K562 (cell line): ENCODE results near the gene TULP1. TPM values are rescaled to one million over a fixed set of nuclear protein-coding genes. Genes with fewer than 3 reads are reported as not detected.

Experiments
- EP400 ChIP-seq: fragments of 450-650 bp; IDR thresholded peaks from 2 replicates; pipeline ENCODE4 v1.6.1; 2017; ENCODE audit warnings: antibody characterized with exemption, mild to moderate bottlenecking, moderate library complexity
- ERF ChIP-seq: fragments of 450-650 bp; formaldehyde crosslinking; IDR thresholded peaks from 2 replicates; pipeline ENCODE4 v1.4.0; 2020; ENCODE audit warnings: mild to moderate bottlenecking, mixed read lengths
- IRF2 ChIP-seq: sonication (generic); formaldehyde crosslinking; IDR thresholded peaks from 2 replicates; pipeline ENCODE4 v1.8.1; 2022; ENCODE audit warnings: mild to moderate bottlenecking, missing genetic modification reagents
- MBD1 ChIP-seq: fragments of 250-450 bp; sonication (Bioruptor Pico); IDR thresholded peaks from 2 replicates; pipeline ENCODE4 v1.8.0; 2022; ENCODE audit warnings: inconsistent platforms
- MLX ChIP-seq, 2 experiments: fragments of 450-650 bp in 1 of 2; sonication (generic) in 1 of 2; formaldehyde crosslinking; conservative IDR thresholded peaks; 2 replicates each; pipeline versions ENCODE4 v1.4.0 to v1.8.1; 2020 to 2022; ENCODE audit warnings: mild to moderate bottlenecking in 1 of 2, missing genetic modification reagents in 1 of 2
- MNT ChIP-seq, 2 experiments: fragments of 450-650 bp; conservative IDR thresholded peaks; 2 replicates each; pipeline ENCODE4 v1.6.1; 2017; ENCODE audit warnings: mild to moderate bottlenecking in 2 of 2, moderate library complexity in 2 of 2
- NCOA6 ChIP-seq: fragments of 450-650 bp; IDR thresholded peaks from 2 replicates; pipeline ENCODE4 v1.6.1; 2017; ENCODE audit warnings: mild to moderate bottlenecking
- SAFB2 ChIP-seq: fragments of 200-400 bp; formaldehyde crosslinking; IDR thresholded peaks from 2 replicates; pipeline ENCODE4 v1.6.1; 2018; ENCODE audit warnings: borderline replicate concordance, low read length, low read depth, moderate library complexity; ENCODE audit not compliant: severe bottlenecking
- SFPQ ChIP-seq: fragments of 200-400 bp; formaldehyde crosslinking; IDR thresholded peaks from 2 replicates; pipeline ENCODE4 v1.6.1; 2017; ENCODE audit warnings: mild to moderate bottlenecking, low read depth, low read length, moderate library complexity
- TARDBP ChIP-seq: fragments of 450-650 bp; IDR thresholded peaks from 2 replicates; pipeline ENCODE4 v1.6.1; 2016
- WHSC1 ChIP-seq: IDR thresholded peaks from one replicate; pipeline ENCODE4 v1.6.1; 2012; ENCODE audit warnings: low read length, control low read depth, inconsistent platforms
- ZNF551 ChIP-seq: fragments of 250-450 bp; sonication (Bioruptor Pico); IDR thresholded peaks from 2 replicates; pipeline ENCODE4 v1.5.0; 2021; ENCODE audit warnings: mild to moderate bottlenecking, moderate library complexity
- ZNF57 ChIP-seq: fragments of 450-650 bp; formaldehyde crosslinking; IDR thresholded peaks from 2 replicates; pipeline ENCODE4 v1.4.0; 2020; ENCODE audit warnings: mild to moderate bottlenecking, moderate library complexity
- ZNF639 ChIP-seq, 2 experiments: fragments of 200-800 bp in 1 of 2; sonication (Bioruptor generic) in 1 of 2; sonication (generic) in 1 of 2; formaldehyde crosslinking in 1 of 2; IDR thresholded peaks in 1 of 2; conservative IDR thresholded peaks in 1 of 2; 2 replicates each; pipeline versions ENCODE4 v1.5.0 to v1.6.1; 2016 to 2020; ENCODE audit warnings: missing compliant biosample characterization in 1 of 2, missing genetic modification characterization in 1 of 2, missing genetic modification reagents in 1 of 2
- ZNF764 ChIP-seq: fragments of 250-450 bp; sonication (Bioruptor Pico); IDR thresholded peaks from 2 replicates; pipeline ENCODE4 v1.4.0; 2020; ENCODE audit warnings: low read depth, mild to moderate bottlenecking, moderate library complexity
- polyA plus RNA-seq, 8 experiments: library from polyadenylated mRNA; depleted of rRNA in 4 of 8; stranded (reverse) in 5 of 8; unstranded in 3 of 8; fragments of >200 nt; fragmentation: Nextera tagmentation in 2 of 8; fragmentation: Illumina TruSeq in 1 of 8; extraction: Ambion mirVana in 2 of 8; extraction: Trizol in 1 of 8; gene quantifications; 2 replicates each; pipeline versions ENCODE4 v1.2.1 to v1.2.3, GENCODE V29; 2011 to 2014; ENCODE audit warnings: inconsistent platforms in 1 of 8, missing spikeins in 1 of 8
- total RNA-seq, 7 experiments: library from RNA; depleted of rRNA in 6 of 7; stranded (reverse); fragments of >200 nt in 6 of 7; fragmentation: Illumina TruSeq in 2 of 7; extraction: Trizol in 2 of 7; gene quantifications; 2 replicates each; pipeline versions ENCODE4 v1.2.1 to v1.2.3, GENCODE V29; 2011 to 2021; ENCODE audit warnings: low replicate concordance in 1 of 7

The TULP1 gene
- total and polyA plus RNA-seq, 9 of the 15 experiments (the other 6 are each of a cell fraction or from before 2014, with no cell fraction given): 0.06 to 0.17 (median 0.09) TPM; not detected in 6

- TF ChIP-seq MLX (CRISPR knock-in tag; conservative IDR thresholded peaks at IDR 0.05) (no peak), EP400 (peak; percentile 81; the same call in 1 of the 2 replicates), IRF2 (CRISPR knock-in tag) (no peak), NCOA6 (peak; percentile 43; the same call in 1 of the 2 replicates), SFPQ (no peak), ZNF639 (CRISPR knock-in tag; conservative IDR thresholded peaks at IDR 0.05 in 1 of 2, IDR thresholded peaks at IDR 0.05 in 1 of 2) (peak in 1 of 2 experiments; percentile 52; a peak in 2 of 4 replicates), MNT (conservative IDR thresholded peaks at IDR 0.05) (peak; percentile 88 to 96), ZNF551 (no peak), ZNF57 (CRISPR knock-in tag) (no peak), WHSC1 (no peak), ERF (CRISPR knock-in tag) (0 out of 2 replicates have a peak, but pooled peaks have one; percentile 68), ZNF764 (CRISPR knock-in tag) (no peak), SAFB2 (no peak), TARDBP (no peak), MBD1 (no peak)
Observed at GRCh38 chr6:35452183-35453090, 60.3 kb downstream of the TULP1 start, which contains the start of gene FANCE (continued).
